HepG2 (cell line): Measurements from ENCODE around the gene PTPRCAP. TPM values are rescaled to one million over a fixed set of nuclear protein-coding genes. Genes with fewer than 3 reads are reported as not detected.

Experiments
- AKAP8 ChIP-seq: sonication (generic); formaldehyde crosslinking; IDR thresholded peaks from 2 replicates; pipeline ENCODE4 v1.5.1; 2020; ENCODE audit warnings: mild to moderate bottlenecking, missing genetic modification reagents
- ATF6 ChIP-seq: sonication (generic); formaldehyde crosslinking; conservative IDR thresholded peaks from 2 replicates; pipeline ENCODE4 v1.4.0; 2020; ENCODE audit warnings: missing genetic modification reagents
- CEBPB ChIP-seq: IDR thresholded peaks from 2 replicates; pipeline ENCODE4 v1.6.1; 2011; ENCODE audit warnings: low read depth, low read length, improper control_type of control experiment, borderline replicate concordance
- E2F5 ChIP-seq: sonication (generic); formaldehyde crosslinking; conservative IDR thresholded peaks from 2 replicates; pipeline ENCODE4 v1.4.0; 2020; ENCODE audit warnings: missing genetic modification reagents
- HNRNPLL ChIP-seq: fragments of 200-400 bp; formaldehyde crosslinking; IDR thresholded peaks from 2 replicates; pipeline ENCODE4 v1.6.1; 2017; ENCODE audit warnings: mild to moderate bottlenecking, low read depth, low read length; ENCODE audit not compliant: poor library complexity, severe bottlenecking
- KMT2B ChIP-seq: IDR thresholded peaks from 2 replicates; pipeline ENCODE4 v1.6.1; 2016; ENCODE audit warnings: missing genetic modification reagents, missing compliant biosample characterization
- MAF1 ChIP-seq: sonication (generic); formaldehyde crosslinking; IDR thresholded peaks from 2 replicates; pipeline ENCODE4 v1.5.0; 2020; ENCODE audit warnings: missing genetic modification reagents, borderline replicate concordance
- MED13 ChIP-seq: sonication (generic); formaldehyde crosslinking; IDR thresholded peaks from 2 replicates; pipeline ENCODE4 v1.5.0; 2020; ENCODE audit warnings: missing genetic modification reagents
- NFKB2 ChIP-seq: sonication (generic); formaldehyde crosslinking; IDR thresholded peaks from 2 replicates; pipeline ENCODE4 v1.4.0; 2020; ENCODE audit warnings: missing genetic modification reagents, borderline replicate concordance
- PHF5A ChIP-seq: IDR thresholded peaks from one replicate; pipeline ENCODE4 v1.6.1; 2018; ENCODE audit warnings: low read depth, missing genetic modification reagents; ENCODE audit not compliant: unreplicated experiment
- RBFOX2 ChIP-seq: fragments of 200-400 bp; formaldehyde crosslinking; IDR thresholded peaks from 2 replicates; pipeline ENCODE4 v1.6.1; 2017; ENCODE audit warnings: low read depth, mild to moderate bottlenecking, low read length
- RNF2 ChIP-seq: fragments of 450-650 bp; conservative IDR thresholded peaks from 2 replicates; pipeline ENCODE4 v1.6.1; 2016; ENCODE audit warnings: low read depth
- SAFB2 ChIP-seq: sonication (generic); formaldehyde crosslinking; IDR thresholded peaks from 2 replicates; pipeline ENCODE4 v1.5.1; 2020; ENCODE audit warnings: missing genetic modification reagents, low read depth, mild to moderate bottlenecking, borderline replicate concordance
- SMC3 ChIP-seq: IDR thresholded peaks from 2 replicates; pipeline ENCODE4 v1.6.1; 2011; ENCODE audit warnings: low read length, improper control_type of control experiment
- SP5 ChIP-seq: IDR thresholded peaks from 2 replicates; pipeline ENCODE4 v1.6.1; 2016; ENCODE audit warnings: low read depth, borderline replicate concordance
- TOPORS ChIP-seq: sonication (generic); formaldehyde crosslinking; IDR thresholded peaks from 2 replicates; pipeline ENCODE4 v1.8.0; 2023; ENCODE audit warnings: mild to moderate bottlenecking, missing genetic modification reagents
- ZBTB4 ChIP-seq: sonication (generic); formaldehyde crosslinking; IDR thresholded peaks from 2 replicates; pipeline ENCODE4 v1.4.0; 2020; ENCODE audit warnings: missing genetic modification reagents, mild to moderate bottlenecking, borderline replicate concordance
- ZNF10 ChIP-seq: sonication (generic); formaldehyde crosslinking; IDR thresholded peaks from 2 replicates; pipeline ENCODE4 v1.4.0; 2020; ENCODE audit warnings: mild to moderate bottlenecking, low read depth, missing genetic modification reagents, borderline replicate concordance
- ZNF30 ChIP-seq: sonication (generic); formaldehyde crosslinking; IDR thresholded peaks from 2 replicates; pipeline ENCODE4 v1.5.0; 2020; ENCODE audit warnings: mild to moderate bottlenecking, missing genetic modification reagents
- ZNF543 ChIP-seq: sonication (generic); formaldehyde crosslinking; IDR thresholded peaks from 2 replicates; pipeline ENCODE4 v1.4.0; 2020; ENCODE audit warnings: mild to moderate bottlenecking, missing genetic modification reagents
- ZNF614 ChIP-seq: IDR thresholded peaks from 2 replicates; pipeline ENCODE4 v1.6.1; 2018; ENCODE audit warnings: missing biosample characterization, missing genetic modification reagents, inconsistent platforms, borderline replicate concordance
- ZNF616 ChIP-seq: sonication (generic); formaldehyde crosslinking; IDR thresholded peaks from 2 replicates; pipeline ENCODE4 v1.5.0; 2020; ENCODE audit warnings: low read depth, mild to moderate bottlenecking, missing genetic modification reagents
- ZNF713 ChIP-seq: sonication (generic); formaldehyde crosslinking; IDR thresholded peaks from 2 replicates; pipeline ENCODE4 v1.4.0; 2020; ENCODE audit warnings: mild to moderate bottlenecking, missing genetic modification reagents
- ZNF768 ChIP-seq: sonication (generic); formaldehyde crosslinking; IDR thresholded peaks from 2 replicates; pipeline ENCODE4 v1.4.0; 2020; ENCODE audit warnings: missing genetic modification reagents
- polyA plus RNA-seq, 8 experiments: library from polyadenylated mRNA; depleted of rRNA in 3 of 8; stranded (reverse) in 7 of 8; unstranded in 1 of 8; fragments of >200 nt; fragmentation: Illumina TruSeq in 4 of 8; extraction: Trizol in 4 of 8; gene quantifications; 2 replicates each; pipeline versions ENCODE4 v1.2.1 to v1.2.3, GENCODE V29; 2011 to 2016; ENCODE audit warnings: low read depth in 4 of 8, missing spikeins in 1 of 8, mixed read lengths in 1 of 8; ENCODE audit not compliant: insufficient read depth in 1 of 8
- total RNA-seq, 5 experiments: library from RNA; depleted of rRNA; stranded (reverse); fragments of >200 nt; fragmentation: Illumina TruSeq; extraction: Trizol; gene quantifications; 2 replicates each; pipeline ENCODE4 v1.2.3, GENCODE V29; 2016; ENCODE audit warnings: low read depth in 1 of 5

Gene PTPRCAP
- total and polyA plus RNA-seq, 2 of the 13 experiments (the other 11 are each of a cell fraction or from before 2014, with no cell fraction given) = 0.60 to 0.70 TPM

GRCh38 chr11:67464411-67465188 lies 27.1 kb upstream of the PTPRCAP start (continued):
- TF ChIP-seq HNRNPLL (peak; percentile 37), ATF6 (CRISPR knock-in tag) (no peak), ZNF614 (CRISPR knock-in tag) (no peak), SP5 (CRISPR knock-in tag) (peak; percentile 42; the same call in 1 of the 2 replicates), RNF2 (no peak), MAF1 (no peak), SMC3 (no peak), MED13 (no peak), RBFOX2 (peak; percentile 84), ZNF616 (CRISPR knock-in tag) (no peak), ZNF713 (no peak), AKAP8 (CRISPR knock-in tag) (no peak; the same call in 1 of the 2 replicates), CEBPB (no peak), TOPORS (CRISPR knock-in tag) (no peak), ZNF30 (no peak), SAFB2 (CRISPR knock-in tag) (peak; percentile 30; the same call in 1 of the 2 replicates), PHF5A (no peak), KMT2B (CRISPR knock-in tag) (no peak), ZNF10 (CRISPR knock-in tag) (no peak), ZNF543 (CRISPR knock-in tag) (0 out of 2 replicates have a peak, but pooled peaks have one; percentile 14), ZNF768 (peak; percentile 39; the same call in 1 of the 2 replicates), NFKB2 (CRISPR knock-in tag) (peak; percentile 23; the same call in 1 of the 2 replicates), E2F5 (CRISPR knock-in tag) (no peak), ZBTB4 (CRISPR knock-in tag) (0 out of 2 replicates have a peak, but pooled peaks have one; percentile 15)
